GM18498 (cell line): ENCODE data around the gene EML4.
"Not testable (repeated sequence)": the region's sequence is repeated elsewhere in the genome, so short reads cannot be mapped to it uniquely, and the experiment has no call there.

Source experiments
- ATAC-seq: cut with Tn5 transposase; IDR thresholded peaks from one replicate; pipeline ENCODE4 v1.9.1; 2021; ENCODE audit warnings: mild to moderate bottlenecking, moderate library complexity; ENCODE audit not compliant: unreplicated experiment

EML4 gene

GRCh38 chr2:42248846-42249245 lies 79.7 kb downstream of the EML4 start:
- no peak for ATAC-seq

GRCh38 chr2:42249284-42249683 lies 80.1 kb downstream of the EML4 start:
- no peak for ATAC-seq

- ATAC-seq, result no peak
These were observed 80.7 kb downstream of the EML4 start for GRCh38 chr2:42249887-42250286.

GRCh38 chr2:42250925-42251324 lies 81.8 kb downstream of the EML4 start:
- ATAC-seq, result no peak

GRCh38 chr2:42252464-42252863 lies 83.3 kb downstream of the EML4 start:
- ATAC-seq, result no peak

- no peak for ATAC-seq
These were observed 85.2 kb downstream of the EML4 start for GRCh38 chr2:42254186-42254895.

GRCh38 chr2:42256505-42256904 lies 87.4 kb downstream of the EML4 start:
- ATAC-seq, result peak; percentile 88

GRCh38 chr2:42261518-42262195 lies 92.5 kb downstream of the EML4 start:
- no peak for ATAC-seq

- no peak for ATAC-seq
These were observed 97.1 kb downstream of the EML4 start for GRCh38 chr2:42266236-42266635.

GRCh38 chr2:42267530-42267929 lies 98.4 kb downstream of the EML4 start:
- ATAC-seq, result peak; percentile 87

- no peak for ATAC-seq
These were observed 99.5 kb downstream of the EML4 start for GRCh38 chr2:42268528-42269151.

GRCh38 chr2:42270757-42271156 lies 101.6 kb downstream of the EML4 start:
- ATAC-seq, result no peak

- not testable (repeated sequence) for ATAC-seq
These were observed 102.1 kb downstream of the EML4 start for GRCh38 chr2:42271246-42271645.

GRCh38 chr2:42274863-42275262 lies 105.7 kb downstream of the EML4 start:
- no peak for ATAC-seq

- ATAC-seq, result no peak
These were observed 112.4 kb downstream of the EML4 start for GRCh38 chr2:42281416-42282081.

GRCh38 chr2:42284019-42284418 lies 114.9 kb downstream of the EML4 start:
- ATAC-seq, result no peak

- no peak for ATAC-seq
These were observed 117.3 kb downstream of the EML4 start for GRCh38 chr2:42286268-42286946.

- ATAC-seq, result no peak
These were observed 119.7 kb downstream of the EML4 start for GRCh38 chr2:42288811-42289210.

GRCh38 chr2:42289222-42289621 lies 120.1 kb downstream of the EML4 start:
- ATAC-seq, result no peak

- ATAC-seq, result no peak
These were observed 120.9 kb downstream of the EML4 start for GRCh38 chr2:42290005-42290404.

GRCh38 chr2:42293019-42293418 lies 123.9 kb downstream of the EML4 start:
- no peak for ATAC-seq
